UCSD-AML1 (cell line): ENCODE results near the gene FCN1.

Experiments
- DNase-seq: peaks from one replicate; lab custom pipeline; 2025; ENCODE audit not compliant: unreplicated experiment; lab: John Stamatoyannopoulos, UW

FCN1 gene

DNA sequence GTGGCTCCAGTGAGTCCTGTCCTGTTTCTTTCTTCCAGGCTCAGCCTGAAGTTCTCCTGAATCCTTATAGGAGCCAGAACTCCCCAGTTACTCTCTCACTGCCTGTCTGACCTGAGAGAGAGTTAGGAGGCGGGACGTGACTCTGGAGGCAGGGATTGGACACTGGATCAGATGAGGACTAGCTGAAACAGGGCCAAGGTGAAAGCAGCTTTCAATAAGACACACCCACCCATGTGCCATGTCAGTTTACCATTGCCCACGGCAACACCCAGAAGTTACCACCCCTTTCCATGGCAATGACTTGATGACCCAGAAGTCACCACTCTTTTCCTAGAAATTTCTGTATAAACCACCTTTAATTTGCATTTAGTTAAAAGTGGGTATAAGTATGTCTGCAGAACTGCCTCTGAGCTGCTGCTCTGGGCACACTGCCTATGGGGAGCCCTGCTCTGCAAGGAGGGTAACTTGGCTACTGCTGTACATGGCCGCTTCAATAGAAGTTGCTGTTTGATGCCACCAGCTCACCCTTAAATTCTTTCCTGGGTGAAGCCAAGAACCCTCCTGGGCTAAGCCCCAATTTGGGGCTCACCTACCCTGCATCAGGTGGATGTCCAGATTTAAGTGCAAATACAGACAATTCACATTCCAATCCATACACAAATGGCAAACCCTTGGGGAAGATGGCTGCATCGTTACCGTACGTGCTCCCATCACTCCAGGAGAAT is 23.4 kb downstream of the FCN1 start:
- no peak for DNase-seq

DNA sequence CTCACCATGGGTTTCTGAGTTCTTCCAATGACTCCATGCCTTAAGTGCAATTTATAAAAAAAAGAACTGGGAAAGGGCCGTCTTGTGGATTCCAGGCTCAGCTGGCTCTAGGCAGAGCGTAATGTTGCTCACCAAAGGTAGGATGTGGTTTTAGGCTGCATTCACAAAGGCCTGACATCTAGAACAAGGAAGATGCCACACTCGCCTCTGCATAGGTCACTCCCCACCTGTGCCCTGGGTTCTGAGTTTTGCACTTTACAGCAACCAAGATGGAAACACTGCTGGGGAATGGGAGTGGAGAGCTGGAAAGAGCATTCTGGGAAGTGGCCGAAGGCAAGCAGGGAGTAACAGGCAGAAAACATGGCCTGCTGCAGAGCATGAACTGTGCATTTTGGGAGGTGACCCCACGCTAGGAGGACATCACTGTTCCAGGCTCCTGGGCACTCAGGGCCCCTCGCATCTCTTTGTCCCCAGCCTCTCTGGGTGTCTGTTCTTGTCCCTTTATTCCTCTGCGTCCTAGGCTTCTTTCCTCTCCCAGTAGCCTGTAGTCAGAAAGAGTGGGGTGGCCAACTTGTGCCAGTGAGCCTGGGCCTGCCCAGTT is 24.8 kb downstream of the FCN1 start:
- no peak for DNase-seq

DNA sequence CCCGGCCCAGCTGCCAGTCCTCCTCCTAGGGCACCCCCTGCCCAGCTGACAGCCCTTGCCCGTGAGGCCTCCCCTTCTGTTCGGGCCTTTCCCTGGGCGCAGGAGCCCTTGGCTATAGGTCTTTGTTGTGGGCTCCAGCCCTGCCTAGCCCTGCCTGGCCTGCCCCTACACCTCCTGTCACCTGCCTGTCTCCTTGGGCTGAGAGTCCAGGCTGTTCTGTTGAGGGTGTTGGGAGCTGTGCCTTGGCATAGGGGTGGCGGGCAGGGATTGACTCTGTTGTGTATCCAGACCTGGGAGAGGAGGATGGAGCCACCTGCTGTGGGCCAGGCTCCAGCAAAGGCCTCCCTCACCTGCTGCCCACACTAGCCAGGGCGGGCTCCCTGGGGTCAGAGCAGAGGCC is 25.5 kb downstream of the FCN1 start:
- DNase-seq: no peak

DNA sequence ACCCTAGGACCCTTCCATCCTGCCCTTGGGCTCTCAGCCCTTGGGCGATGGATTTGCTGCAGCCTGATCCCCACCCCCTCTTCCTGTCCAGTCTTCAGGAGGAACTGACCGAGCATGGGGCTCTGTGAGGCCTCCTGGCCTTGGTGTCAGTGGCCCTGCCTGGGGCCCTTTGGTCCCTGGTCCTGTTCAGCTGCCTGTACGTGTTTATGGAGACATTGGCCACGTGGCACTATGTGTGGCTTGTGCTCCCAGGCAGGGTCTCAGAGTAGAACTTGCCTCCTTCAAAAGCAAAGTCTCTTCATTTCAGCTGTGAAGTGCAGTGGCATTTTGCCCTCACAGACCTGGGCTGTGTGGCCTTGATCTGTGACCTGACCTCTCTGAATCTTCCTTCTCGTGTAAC is 26.0 kb downstream of the FCN1 start:
- DNase-seq: no peak

DNA sequence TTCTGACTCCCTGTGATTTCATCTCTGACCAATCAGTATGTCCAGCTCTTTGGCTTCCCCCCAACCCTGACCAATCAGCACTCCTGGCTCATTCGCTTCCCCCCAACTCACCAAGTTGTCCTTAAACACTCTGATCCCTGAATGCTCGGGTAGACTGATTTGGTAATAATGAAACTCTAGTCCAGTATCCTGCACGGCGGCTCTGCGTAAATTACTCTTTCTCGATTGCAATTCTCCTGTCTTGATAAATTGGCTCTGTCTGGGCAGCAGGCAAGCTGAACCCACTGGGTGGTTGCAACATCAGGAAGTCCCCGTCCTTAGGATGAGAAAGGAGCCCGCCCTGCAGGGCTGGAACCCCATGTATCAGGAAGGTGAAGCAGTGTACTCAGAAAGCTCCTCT is 26.7 kb downstream of the FCN1 start:
- no peak for DNase-seq

DNA sequence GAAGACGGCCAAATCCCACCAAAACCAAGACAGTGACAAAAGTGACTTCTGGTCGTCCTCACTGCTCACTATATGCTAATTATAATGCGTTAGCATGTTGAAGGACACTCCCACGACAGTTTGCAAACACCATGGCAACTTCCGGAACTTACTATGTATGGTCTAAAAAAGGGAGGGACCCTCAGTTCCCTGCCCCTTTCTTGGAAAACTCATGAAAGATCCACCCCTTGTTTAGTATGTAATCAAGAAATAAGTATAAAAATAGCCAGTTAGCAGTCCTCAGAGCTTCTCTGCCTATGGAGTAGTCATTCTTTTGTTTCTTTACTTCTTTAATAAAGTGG is 27.6 kb downstream of the FCN1 start:
- DNase-seq: no peak

DNA sequence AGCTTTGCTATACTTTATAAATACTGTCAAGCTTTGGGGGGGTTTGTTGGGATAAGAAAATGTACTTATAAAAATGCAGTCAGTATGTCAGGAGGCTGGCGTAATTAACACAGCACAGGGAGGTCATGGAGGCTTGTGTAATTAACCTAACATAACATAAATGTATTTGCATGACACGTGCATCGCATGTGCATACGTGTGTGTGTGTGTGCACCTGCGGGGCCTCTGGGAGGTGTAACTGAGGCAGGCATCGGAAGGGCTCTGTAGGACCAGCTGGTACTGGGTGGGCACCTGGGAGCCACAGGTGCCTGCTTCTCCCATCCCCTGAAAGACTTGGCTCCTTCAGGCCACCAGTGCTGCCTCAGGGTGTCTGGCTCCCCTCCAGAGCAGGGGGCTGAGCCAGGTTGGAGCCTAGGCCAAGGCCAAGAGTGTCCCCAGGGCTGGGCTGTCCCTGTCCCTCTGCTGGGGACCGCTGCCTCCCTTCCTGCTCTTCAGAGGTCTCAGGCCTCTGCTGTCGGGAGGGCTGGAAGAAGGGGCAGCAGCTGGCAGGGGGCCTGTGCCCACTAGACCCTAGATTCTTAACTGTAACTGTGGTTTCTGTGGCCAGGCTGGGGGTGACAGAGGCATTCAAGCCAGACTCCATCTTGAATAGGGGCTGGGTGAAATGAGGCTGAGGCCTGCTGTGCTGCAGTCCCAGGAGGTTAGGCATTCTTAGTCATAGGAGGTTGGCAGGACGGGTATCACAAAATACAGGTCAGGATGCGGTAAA is 28.1 kb downstream of the FCN1 start:
- DNase-seq: no peak

DNA sequence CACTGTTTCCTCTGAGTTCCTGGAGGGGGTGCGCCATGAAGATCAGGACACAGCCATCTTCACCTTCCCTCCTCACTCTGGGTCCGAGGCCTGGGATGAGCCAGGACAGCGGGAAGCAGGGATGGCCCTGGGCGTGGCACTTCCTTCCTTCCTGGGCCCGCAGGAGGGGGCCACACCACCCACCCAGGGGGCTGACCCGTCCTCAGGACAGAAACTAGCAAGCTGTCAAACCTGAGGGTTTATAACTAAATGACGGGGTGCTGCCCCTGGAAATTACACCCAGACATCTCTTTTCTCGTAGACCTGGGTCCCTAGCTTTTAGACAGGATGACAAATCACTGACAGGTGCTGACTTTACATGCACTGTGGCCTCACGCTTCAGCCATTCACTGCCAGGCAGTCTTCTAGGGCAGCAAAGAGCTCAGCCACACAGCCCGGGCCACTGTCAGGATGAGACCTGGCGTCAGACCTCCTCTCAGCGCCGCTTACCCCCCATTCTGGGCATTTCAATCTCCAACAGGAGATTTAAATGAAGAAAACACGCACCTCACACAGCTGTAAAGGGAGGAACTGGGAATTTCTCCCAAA is 29.0 kb downstream of the FCN1 start:
- DNase-seq: no peak

DNA sequence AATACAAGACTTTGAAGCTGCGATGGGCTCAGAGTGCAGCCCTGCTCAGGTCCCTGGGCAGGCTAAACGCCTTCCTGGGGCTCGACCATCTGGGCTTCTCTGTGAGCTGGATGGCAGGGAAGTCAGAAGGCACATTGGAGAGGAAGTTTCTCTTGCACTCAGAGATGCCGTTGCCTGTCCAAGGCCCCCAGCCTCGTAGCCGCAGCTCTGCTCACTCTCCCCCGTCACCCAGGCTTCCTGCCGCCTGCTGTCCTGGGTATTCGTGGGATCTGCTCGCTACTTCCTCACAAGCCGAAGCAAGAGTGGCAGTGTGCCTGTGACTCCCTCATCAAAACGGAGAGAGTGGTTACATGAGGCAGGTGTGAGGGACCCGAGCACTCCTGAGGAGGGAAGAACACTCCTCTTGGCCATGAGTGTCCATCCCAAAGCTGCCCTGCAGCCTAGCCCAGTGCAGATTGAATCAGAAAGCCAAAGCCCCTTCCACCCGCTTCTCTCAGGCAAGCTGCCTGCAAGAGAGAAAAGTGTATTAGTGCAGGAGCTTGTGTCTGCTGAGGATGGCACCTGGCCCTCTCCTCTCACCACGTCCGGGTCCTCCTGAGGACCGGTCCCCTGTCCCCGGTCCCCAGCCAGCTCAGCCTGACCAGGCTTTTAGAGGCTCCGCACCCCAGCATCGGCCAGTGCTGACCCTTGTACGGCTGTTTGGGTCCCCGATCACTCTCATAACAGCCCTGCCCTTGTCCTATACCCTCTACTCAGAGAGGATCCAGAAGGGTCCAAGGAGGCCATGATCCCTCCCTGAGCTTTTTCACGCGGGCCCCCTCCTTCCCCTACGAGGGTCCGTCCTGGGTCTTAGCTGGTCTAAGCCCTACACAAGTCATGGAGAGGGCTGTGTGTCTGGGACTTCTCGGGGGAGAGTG is 29.8 kb downstream of the FCN1 start:
- peak; percentile 78 for DNase-seq

DNA sequence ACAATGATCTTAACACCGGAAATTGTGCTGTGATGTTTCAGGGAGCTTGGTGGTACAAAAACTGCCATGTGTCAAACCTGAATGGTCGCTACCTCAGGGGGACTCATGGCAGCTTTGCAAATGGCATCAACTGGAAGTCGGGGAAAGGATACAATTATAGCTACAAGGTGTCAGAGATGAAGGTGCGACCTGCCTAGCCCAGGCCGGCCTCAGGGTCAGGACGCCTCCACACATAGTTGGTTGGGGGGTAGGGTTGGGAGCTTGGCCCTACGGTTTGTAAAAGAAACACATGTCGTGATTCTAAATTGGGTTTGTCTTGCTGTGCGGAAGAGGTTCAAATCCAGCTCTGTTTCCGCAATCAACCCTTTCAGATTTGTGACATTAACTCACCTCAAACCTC is 30.5 kb downstream of the FCN1 start:
- DNase-seq: no peak

DNA sequence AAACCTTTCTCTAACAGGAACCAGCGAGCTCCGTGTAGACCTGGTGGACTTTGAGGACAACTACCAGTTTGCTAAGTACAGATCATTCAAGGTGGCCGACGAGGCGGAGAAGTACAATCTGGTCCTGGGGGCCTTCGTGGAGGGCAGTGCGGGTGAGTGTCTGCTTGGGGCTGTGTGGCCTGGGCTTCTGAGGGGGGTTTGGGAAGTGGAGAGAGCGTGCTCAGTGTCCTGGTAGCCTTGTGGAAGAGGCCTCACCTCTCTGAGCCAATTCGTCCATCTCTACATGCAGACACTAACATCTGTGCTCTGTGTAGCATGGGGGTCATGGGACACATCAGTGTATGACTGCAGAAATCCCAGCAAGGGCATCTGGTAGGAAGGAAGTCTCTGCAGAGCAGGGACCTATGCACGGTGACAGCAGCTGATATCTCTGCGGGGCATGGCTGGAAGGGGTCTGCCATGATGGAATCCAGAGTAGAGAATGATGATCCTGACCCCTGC is 31.2 kb downstream of the FCN1 start:
- DNase-seq: no peak

DNA sequence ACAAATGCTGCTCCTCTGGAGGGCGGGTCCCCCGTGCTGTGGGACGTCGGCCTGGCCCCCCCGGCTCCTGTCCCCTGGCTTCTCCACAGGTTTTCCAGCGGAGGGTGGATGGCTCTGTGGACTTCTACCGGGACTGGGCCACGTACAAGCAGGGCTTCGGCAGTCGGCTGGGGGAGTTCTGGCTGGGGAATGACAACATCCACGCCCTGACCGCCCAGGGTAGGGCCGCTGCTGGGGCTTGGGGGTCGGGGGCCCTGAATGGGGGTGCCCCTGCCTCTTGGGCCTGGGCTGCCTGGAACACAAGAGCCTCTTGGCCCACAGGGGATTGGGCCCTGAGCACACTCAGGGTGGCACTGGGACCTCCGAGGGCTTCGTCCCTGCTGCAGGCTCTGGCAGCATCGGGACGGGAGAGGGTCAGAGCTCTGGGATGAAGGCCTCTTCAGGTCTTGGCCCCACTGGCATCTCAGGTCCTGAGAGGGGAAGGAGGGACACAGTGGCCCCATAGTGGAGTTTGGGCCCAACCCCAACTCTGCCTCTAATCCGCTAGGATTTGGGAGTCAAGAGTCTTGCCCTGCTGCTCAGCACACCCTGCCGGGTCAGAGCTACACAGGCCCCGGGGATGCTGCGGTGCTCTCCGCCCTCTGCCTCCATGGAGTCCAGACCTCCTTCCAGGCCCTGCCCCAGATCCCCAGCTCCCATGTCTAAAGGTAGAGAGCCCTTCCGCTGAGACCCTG is 31.9 kb downstream of the FCN1 start:
- no peak for DNase-seq

DNA sequence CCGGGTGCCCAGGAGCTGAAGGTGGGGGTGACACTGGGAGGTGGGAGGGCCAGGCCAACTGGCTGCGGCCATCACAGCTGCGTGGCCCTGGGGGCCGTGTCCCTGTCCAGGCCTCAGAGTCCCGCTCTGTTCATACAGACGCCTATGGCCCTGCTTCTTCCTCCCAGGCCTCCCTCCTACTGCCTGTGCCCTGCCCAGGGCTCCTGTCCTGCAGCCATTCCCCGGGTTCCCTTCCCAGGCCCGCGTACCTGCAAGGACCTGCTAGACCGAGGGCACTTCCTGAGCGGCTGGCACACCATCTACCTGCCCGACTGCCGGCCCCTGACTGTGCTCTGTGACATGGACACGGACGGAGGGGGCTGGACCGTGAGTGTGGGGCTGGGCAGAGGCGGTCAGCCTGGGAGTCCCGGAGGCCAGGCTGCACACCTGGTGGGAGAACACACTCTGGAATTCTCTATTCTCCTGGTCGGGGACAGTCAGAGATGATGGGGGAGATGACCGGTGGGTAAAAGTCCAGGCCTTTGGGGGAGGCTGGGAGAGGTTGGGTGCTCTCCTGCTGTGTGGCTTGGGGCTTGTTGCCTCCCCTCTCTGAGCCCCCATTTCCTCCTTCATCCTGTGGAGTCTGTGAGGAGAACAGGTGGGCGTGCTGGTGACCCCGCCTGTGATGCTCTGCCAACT is 32.6 kb downstream of the FCN1 start:
- no peak for DNase-seq

DNA sequence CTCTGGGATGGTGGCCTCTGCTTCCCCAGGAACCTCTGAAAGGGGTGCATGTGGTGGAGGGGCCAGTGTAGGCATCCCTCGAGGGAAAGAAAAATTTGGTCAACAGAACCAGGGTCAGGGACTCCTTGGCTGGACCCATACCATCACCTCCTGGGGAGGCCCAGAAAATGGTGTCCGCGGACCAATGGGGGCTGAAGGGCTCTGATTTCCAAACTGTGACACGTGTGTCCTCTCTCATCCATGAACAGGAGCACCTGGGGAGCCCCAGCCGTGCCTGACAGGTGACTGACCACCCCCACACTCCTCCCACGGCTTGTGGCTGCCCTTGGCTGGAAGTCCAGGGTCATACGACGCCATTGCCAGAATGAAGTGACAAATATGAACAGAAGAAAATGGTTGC is 33.2 kb downstream of the FCN1 start:
- DNase-seq: no peak

DNA sequence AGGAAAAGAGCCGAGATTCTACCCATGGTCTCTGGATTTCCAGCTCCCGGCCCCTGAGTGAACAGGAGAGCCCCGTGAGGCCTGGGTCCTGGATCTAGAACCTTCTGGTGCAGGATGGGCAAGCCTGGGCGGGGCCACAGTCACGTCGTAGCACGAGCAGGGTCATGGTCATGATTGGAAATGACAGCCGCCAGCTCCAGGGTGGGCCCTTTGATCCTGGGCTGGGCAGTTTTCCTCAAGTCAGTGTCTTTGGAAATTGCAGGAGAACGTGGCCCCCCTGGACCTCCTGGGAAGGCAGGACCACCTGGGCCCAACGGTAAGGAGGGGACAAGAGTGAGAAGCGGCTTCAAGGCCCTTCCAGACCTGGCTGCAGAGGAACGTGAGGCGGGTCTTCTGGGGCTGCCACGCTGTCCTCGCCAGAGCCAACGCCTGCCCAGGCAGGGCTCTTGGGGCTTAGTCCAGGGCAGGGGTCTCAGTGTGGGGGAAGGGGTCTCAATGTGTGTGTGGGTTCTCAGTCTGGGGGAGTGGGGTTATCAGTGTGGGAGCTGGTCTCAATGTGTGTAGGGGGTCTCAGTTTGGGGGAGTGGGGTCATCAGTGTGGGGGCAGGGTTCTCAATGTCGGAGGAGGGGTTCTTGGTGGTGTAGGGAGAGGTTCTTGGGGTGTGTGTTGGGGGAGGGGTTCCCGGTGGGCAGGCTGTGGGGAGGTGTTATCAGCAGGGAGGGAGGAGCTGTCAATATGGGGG is 34.5 kb downstream of the FCN1 start:
- DNase-seq: no peak

DNA sequence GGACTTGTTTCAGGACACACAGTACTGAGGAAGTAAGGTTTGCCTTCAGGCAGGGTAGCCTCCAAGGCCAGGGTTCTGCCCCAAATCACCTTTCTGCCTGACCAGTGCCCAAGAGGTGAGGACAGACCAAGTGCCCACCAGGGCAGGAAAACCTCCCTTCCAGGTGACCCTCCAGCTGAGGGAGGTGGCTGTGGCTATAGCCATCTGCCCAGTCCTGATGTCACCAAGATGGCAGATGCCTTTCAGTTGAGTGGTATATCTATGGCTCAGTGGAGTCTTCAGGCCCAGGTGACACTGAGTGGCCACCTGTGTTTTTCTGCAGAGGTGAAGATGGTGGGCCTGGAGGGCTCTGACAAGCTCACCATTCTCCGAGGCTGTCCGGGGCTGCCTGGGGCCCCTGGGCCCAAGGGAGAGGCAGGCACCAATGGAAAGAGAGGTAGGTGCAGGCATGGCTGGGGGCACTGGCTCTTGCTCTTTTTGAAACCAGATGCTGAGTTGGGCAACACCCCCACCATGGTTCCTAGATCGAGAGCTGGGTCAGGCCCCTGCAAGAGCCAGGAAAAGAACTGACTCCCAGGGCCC is 35.4 kb downstream of the FCN1 start:
- no peak for DNase-seq

DNA sequence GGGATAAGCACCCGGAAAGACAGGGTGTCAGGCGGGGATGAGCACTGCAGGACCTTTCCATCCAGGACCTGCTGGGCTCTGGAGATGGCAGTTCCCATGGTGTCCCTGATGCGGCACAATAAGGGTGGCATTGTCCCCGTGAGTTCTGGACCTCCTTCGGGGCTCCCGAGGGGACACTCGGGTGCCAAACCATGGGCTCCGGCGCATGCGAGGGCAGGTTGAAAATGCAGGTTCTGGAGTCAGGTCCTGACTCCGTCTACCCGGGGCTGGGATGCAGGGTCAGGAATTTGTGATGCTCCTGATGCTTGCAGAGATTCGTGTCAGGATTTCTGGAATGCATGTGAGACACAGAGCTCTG is 36.4 kb downstream of the FCN1 start:
- no peak for DNase-seq

DNA sequence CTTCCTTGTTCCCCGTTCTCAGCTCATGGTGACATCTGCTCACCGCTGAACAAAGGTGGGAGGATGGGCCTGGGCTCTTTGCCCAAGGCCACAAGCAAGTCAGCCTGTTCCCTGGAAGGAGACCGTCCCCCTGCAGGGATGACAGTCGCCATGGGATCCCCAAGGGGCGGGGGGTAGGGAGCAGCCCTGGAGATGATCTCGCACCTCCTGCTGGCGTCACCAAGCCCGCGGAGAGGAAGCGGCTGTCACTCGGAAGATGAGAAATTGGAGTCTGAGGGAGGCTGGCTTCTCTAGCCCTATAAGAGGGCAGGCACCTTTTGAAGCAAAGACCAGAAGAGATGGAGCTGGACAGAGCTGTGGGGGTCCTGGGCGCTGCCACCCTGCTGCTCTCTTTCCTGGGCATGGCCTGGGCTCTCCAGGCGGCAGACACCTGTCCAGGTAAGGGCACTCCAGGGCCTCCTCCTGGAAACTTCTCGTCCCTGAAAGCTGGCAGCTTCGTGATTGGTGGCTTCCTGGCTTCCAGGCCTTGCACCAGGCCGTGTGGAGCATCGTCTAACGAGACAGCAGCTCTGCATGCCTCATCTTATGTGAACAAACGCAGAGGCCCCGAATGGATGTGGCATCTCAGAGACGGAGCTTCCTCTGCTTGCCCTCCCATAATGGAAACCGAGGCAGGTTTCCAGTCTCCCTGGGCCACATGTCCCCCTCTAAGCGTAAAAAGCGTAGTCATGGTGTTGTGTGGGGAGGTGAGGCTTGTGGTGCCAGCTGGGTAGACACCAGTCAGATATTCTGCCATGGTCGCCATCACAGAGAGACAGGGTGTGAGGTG is 37.0 kb downstream of the FCN1 start, which contains the start of gene FCN2:
TSS of gene FCN2 (plus strand) at position 327 of the 829 bp plus-strand sequence. CDS start at position 339, 12 bp downstream.
- no peak for DNase-seq
